ENCODE data around the gene NACC1.

Gene NACC1

GRCh38 chr19:13094771-13095392 is 23.2 kb upstream of the NACC1 start:
- TF ChIP-seq EGR1 (IDR thresholded peaks at IDR 0.05) (no peak), TAF1 (IDR thresholded peaks at IDR 0.05; ENCODE audit: low read depth) (no peak), FOXM1 (IDR thresholded peaks at IDR 0.05; ENCODE audit: borderline replicate concordance, low read depth) (no peak), CREB1 (IDR thresholded peaks at IDR 0.05; ENCODE audit: low read depth) (no peak), ZBTB7A (IDR thresholded peaks at IDR 0.05; ENCODE audit: low read depth) (no peak), EP300 (IDR thresholded peaks at IDR 0.05; ENCODE audit: borderline replicate concordance) (no peak), TEAD4 (IDR thresholded peaks at IDR 0.05) (no peak), RAD21 (IDR thresholded peaks at IDR 0.05; ENCODE audit: low read depth) (no peak), REST (IDR thresholded peaks at IDR 0.05; ENCODE audit: low read depth) (no peak), TCF12 (IDR thresholded peaks at IDR 0.05; ENCODE audit: low read depth) (no peak), MAX (IDR thresholded peaks at IDR 0.05) (no peak), NFIC (IDR thresholded peaks at IDR 0.05) (no peak), YY1 (IDR thresholded peaks at IDR 0.05; ENCODE audit: low read depth) (no peak), CEBPB (IDR thresholded peaks at IDR 0.05) (no peak)

GRCh38 chr19:13095393-13095784 is 22.7 kb upstream of the NACC1 start:
- no peak for TF ChIP-seq RAD21 (IDR thresholded peaks at IDR 0.05; ENCODE audit: low read depth)
- TF ChIP-seq CEBPB (IDR thresholded peaks at IDR 0.05): no peak
- no peak for TF ChIP-seq CREB1 (IDR thresholded peaks at IDR 0.05; ENCODE audit: low read depth)
- no peak for TF ChIP-seq EP300 (IDR thresholded peaks at IDR 0.05; ENCODE audit: borderline replicate concordance)
- no peak for TF ChIP-seq MAX (IDR thresholded peaks at IDR 0.05)
- no peak for TF ChIP-seq TCF12 (IDR thresholded peaks at IDR 0.05; ENCODE audit: low read depth)
- no peak for TF ChIP-seq TEAD4 (IDR thresholded peaks at IDR 0.05)
- no peak for TF ChIP-seq FOXM1 (IDR thresholded peaks at IDR 0.05; ENCODE audit: borderline replicate concordance, low read depth)

GRCh38 chr19:13095934-13096927 is 21.8 kb upstream of the NACC1 start:
- no peak for TF ChIP-seq RAD21 (IDR thresholded peaks at IDR 0.05; ENCODE audit: low read depth)
- TF ChIP-seq ZBTB7A (IDR thresholded peaks at IDR 0.05; ENCODE audit: low read depth): peak; percentile 23

- no peak for TF ChIP-seq EGR1 (IDR thresholded peaks at IDR 0.05)
- TF ChIP-seq ZBTB7A (IDR thresholded peaks at IDR 0.05; ENCODE audit: low read depth): no peak
- no peak for TF ChIP-seq TEAD4 (IDR thresholded peaks at IDR 0.05)
- no peak for TF ChIP-seq TAF1 (IDR thresholded peaks at IDR 0.05; ENCODE audit: low read depth)
- no peak for TF ChIP-seq EP300 (IDR thresholded peaks at IDR 0.05; ENCODE audit: borderline replicate concordance)
- no peak for TF ChIP-seq CREB1 (IDR thresholded peaks at IDR 0.05; ENCODE audit: low read depth)
- TF ChIP-seq NFIC (IDR thresholded peaks at IDR 0.05): no peak
- no peak for TF ChIP-seq YY1 (IDR thresholded peaks at IDR 0.05; ENCODE audit: low read depth)
- no peak for TF ChIP-seq REST (IDR thresholded peaks at IDR 0.05; ENCODE audit: low read depth)
- no peak for TF ChIP-seq TCF12 (IDR thresholded peaks at IDR 0.05; ENCODE audit: low read depth)
- TF ChIP-seq FOXM1 (IDR thresholded peaks at IDR 0.05; ENCODE audit: borderline replicate concordance, low read depth): no peak
- TF ChIP-seq RAD21 (IDR thresholded peaks at IDR 0.05; ENCODE audit: low read depth): no peak
- TF ChIP-seq MAX (IDR thresholded peaks at IDR 0.05): no peak
- no peak for TF ChIP-seq CEBPB (IDR thresholded peaks at IDR 0.05)
- TF ChIP-seq USF1 (IDR thresholded peaks at IDR 0.05): no peak
Measured at GRCh38 chr19:13097033-13097462, 21.0 kb upstream of the NACC1 start.

- 0 out of 2 replicates have a peak, but pooled peaks have one; percentile 15 for TF ChIP-seq ZBTB7A (IDR thresholded peaks at IDR 0.05; ENCODE audit: low read depth)
- no peak for TF ChIP-seq RAD21 (IDR thresholded peaks at IDR 0.05; ENCODE audit: low read depth)
- TF ChIP-seq EGR1 (IDR thresholded peaks at IDR 0.05): peak; percentile 25; the same call in 1 of the 2 replicates
- no peak for TF ChIP-seq CREB1 (IDR thresholded peaks at IDR 0.05; ENCODE audit: low read depth)
- TF ChIP-seq MAX (IDR thresholded peaks at IDR 0.05): no peak
Measured at GRCh38 chr19:13097463-13098258, 20.4 kb upstream of the NACC1 start.
